Neural cell (in vitro differentiated cells): ENCODE data around the gene HOXA3. TPM values are rescaled to one million over a fixed set of nuclear protein-coding genes. Genes with fewer than 3 reads are reported as not detected.

Experiments
- H2AFZ ChIP-seq: fragments of 200-600, 300-800 bp; sonication (generic), shearing (Covaris generic); 2 replicates; pipeline ENCODE4 v1.6.0; 2014; ENCODE audit warnings: low read depth, mild to moderate bottlenecking, antibody characterized with exemption, low read length, moderate library complexity
- H3F3A ChIP-seq: fragments of 200-600 bp; shearing (Covaris generic); 2 replicates; pipeline ENCODE4 v1.6.1; 2016; ENCODE audit warnings: mild to moderate bottlenecking, moderate library complexity, mixed read lengths, antibody characterized with exemption, low read length; ENCODE audit not compliant: insufficient read depth, poor library complexity, severe bottlenecking
- H3K27ac ChIP-seq: fragments of 200-600, 300-800 bp; sonication (generic), shearing (Covaris generic); 2 replicates; pipeline ENCODE4 v1.5.1; 2014; ENCODE audit warnings: mild to moderate bottlenecking, low read length, moderate library complexity
- H3K27me3 ChIP-seq: fragments of 300-800, 200-600 bp; sonication (generic), shearing (Covaris generic); 2 replicates; pipeline ENCODE4 v1.6.0; 2014; ENCODE audit warnings: mild to moderate bottlenecking, low read depth, low read length, moderate library complexity; ENCODE audit not compliant: insufficient read depth
- H3K36me3 ChIP-seq: fragments of 300-800, 200-600 bp; sonication (generic), shearing (Covaris generic); 2 replicates; pipeline ENCODE4 v1.5.1; 2014; ENCODE audit warnings: mild to moderate bottlenecking, antibody characterized with exemption, low read length, moderate library complexity; ENCODE audit not compliant: insufficient read depth
- H3K4me2 ChIP-seq: fragments of 300-800, 200-600 bp; sonication (generic), shearing (Covaris generic); 2 replicates; pipeline ENCODE4 v1.6.0; 2014; ENCODE audit warnings: mild to moderate bottlenecking, low read length
- H3K4me3 ChIP-seq: fragments of 300-800, 200-600 bp; sonication (generic), shearing (Covaris generic); 2 replicates; pipeline ENCODE4 v1.5.1; 2014; ENCODE audit warnings: mild to moderate bottlenecking, low read length, moderate library complexity
- H3K79me2 ChIP-seq: fragments of 200-600 bp; shearing (Covaris generic); replicated peaks from 2 replicates; pipeline ENCODE4 v1.6.0; 2014; ENCODE audit warnings: mild to moderate bottlenecking, low read length, moderate library complexity; ENCODE audit not compliant: insufficient read depth
- H3K9ac ChIP-seq: fragments of 300-800, 200-600 bp; sonication (generic), shearing (Covaris generic); 2 replicates; pipeline ENCODE4 v1.6.1; 2016; ENCODE audit warnings: mild to moderate bottlenecking, low read length, mixed read lengths
- H3K9me2 ChIP-seq: fragments of 200-600 bp; shearing (Covaris generic); 2 replicates; pipeline ENCODE4 v1.6.1; 2016; ENCODE audit warnings: mild to moderate bottlenecking, low read length, mixed read lengths; ENCODE audit not compliant: insufficient read depth
- H3K9me3 ChIP-seq: fragments of 200-600, 300-800 bp; sonication (generic), shearing (Covaris generic); 2 replicates; pipeline ENCODE4 v1.6.1; 2016; ENCODE audit warnings: mild to moderate bottlenecking, mixed run types, low read length, moderate library complexity, mixed read lengths
- H4K20me1 ChIP-seq: fragments of 200-600 bp; shearing (Covaris generic); 2 replicates; pipeline ENCODE4 v1.6.1; 2016; ENCODE audit warnings: mild to moderate bottlenecking, mixed run types; ENCODE audit not compliant: insufficient read depth
- CTCF ChIP-seq: fragments of 450-650 bp; IDR thresholded peaks from 2 replicates; pipeline ENCODE4 v1.5.1; 2014; ENCODE audit warnings: antibody characterized with exemption, mild to moderate bottlenecking, moderate library complexity; ENCODE audit not compliant: poor library complexity, severe bottlenecking
- EP300 ChIP-seq: fragments of 450-650 bp; conservative IDR thresholded peaks from 2 replicates; pipeline ENCODE4 v1.6.1; 2014; ENCODE audit warnings: antibody characterized with exemption, mild to moderate bottlenecking, moderate library complexity; ENCODE audit not compliant: poor library complexity, severe bottlenecking
- EZH2 ChIP-seq: fragments of 200-600, 300-800 bp; shearing (Covaris generic), sonication (generic); IDR thresholded peaks from 2 replicates; pipeline ENCODE4 v1.6.1; 2014; ENCODE audit warnings: antibody characterized with exemption, low read length, borderline replicate concordance, mild to moderate bottlenecking; ENCODE audit not compliant: insufficient read depth, poor library complexity, severe bottlenecking
- MXI1 ChIP-seq: fragments of 450-650 bp; conservative IDR thresholded peaks from 2 replicates; pipeline ENCODE4 v1.6.1; 2014; ENCODE audit warnings: antibody characterized with exemption, mild to moderate bottlenecking; ENCODE audit not compliant: poor library complexity, severe bottlenecking
- POLR2AphosphoS5 ChIP-seq: IDR thresholded peaks from 2 replicates; pipeline ENCODE4 v1.6.1; 2012
- RAD21 ChIP-seq: fragments of 450-650 bp; conservative IDR thresholded peaks from 2 replicates; pipeline ENCODE4 v1.6.1; 2014; ENCODE audit warnings: antibody characterized with exemption, mild to moderate bottlenecking, moderate library complexity
- SMC3 ChIP-seq: fragments of 450-650 bp; conservative IDR thresholded peaks from 2 replicates; pipeline ENCODE4 v1.6.1; 2014; ENCODE audit warnings: antibody characterized with exemption, mild to moderate bottlenecking, moderate library complexity; ENCODE audit not compliant: poor library complexity
- TAF1 ChIP-seq: IDR thresholded peaks from 2 replicates; pipeline ENCODE4 v1.6.1; 2012; ENCODE audit warnings: low read depth
- polyA plus RNA-seq: library from polyadenylated mRNA; depleted of rRNA; stranded (reverse); fragments of >200 nt; gene quantifications from 2 replicates; pipeline ENCODE4 v1.2.3, GENCODE V29; 2014
- TF ChIP-seq, protein P1 (sequence below): IDR thresholded peaks from 2 replicates; pipeline ENCODE4 v1.6.1; 2012; ENCODE audit warnings: borderline replicate concordance

HOXA3 gene
- polyA plus RNA-seq, 1 donor from 2014 or later: not detected

DNA sequence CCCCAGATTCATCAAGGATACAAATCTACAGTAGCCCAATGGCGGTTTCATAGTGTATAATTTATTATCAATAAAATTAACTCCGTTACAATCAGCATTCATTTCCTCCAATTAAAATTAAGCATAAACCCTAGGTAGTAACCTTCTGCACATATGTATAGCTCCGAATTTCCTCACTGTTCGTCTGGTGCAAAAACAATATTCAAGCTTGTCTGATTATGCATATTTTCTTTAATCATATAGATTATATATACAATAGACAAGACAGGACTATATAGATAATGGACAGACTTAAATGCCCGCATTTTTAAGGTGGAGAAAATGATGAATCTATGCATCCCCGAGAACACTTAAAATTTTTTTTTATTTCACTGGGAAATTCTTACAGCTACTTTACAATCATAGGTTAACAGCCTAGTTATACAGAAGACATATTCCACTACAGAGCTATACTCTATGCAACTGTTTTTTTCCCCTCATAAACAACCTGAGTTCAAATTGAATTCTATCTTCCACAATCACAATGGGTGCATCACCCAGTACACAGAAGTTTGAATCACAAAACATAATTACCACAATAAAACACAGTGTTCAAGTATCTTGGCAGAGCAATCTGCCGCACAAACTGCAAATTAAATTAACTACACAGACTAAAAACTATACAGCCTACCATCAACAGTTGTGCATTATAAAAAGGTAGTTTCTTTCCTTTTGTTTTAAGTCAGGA is 10.3 kb upstream of the HOXA3 start:
- Histone ChIP-seq H3K79me2 (no peaks in the 10 kb centered on the region), H3K9me2 (no peaks in the 10 kb centered on the region), H3K27me3 (peaks cover 99% of the 10 kb centered on the region), H3K9ac (no peak overlapping the region), H4K20me1 (no peaks in the 10 kb centered on the region), H3K4me2 (no peak overlapping the region), H3F3A (no peaks in the 10 kb centered on the region), H3K4me3 (no peak overlapping the region), H3K27ac (no peak overlapping the region), H3K36me3 (no peaks in the 10 kb centered on the region), H2AFZ (no peak overlapping the region), H3K9me3 (peaks cover 30% of the 10 kb centered on the region)
- TF ChIP-seq CTCF: no peak
- TF ChIP-seq, protein P1, sequence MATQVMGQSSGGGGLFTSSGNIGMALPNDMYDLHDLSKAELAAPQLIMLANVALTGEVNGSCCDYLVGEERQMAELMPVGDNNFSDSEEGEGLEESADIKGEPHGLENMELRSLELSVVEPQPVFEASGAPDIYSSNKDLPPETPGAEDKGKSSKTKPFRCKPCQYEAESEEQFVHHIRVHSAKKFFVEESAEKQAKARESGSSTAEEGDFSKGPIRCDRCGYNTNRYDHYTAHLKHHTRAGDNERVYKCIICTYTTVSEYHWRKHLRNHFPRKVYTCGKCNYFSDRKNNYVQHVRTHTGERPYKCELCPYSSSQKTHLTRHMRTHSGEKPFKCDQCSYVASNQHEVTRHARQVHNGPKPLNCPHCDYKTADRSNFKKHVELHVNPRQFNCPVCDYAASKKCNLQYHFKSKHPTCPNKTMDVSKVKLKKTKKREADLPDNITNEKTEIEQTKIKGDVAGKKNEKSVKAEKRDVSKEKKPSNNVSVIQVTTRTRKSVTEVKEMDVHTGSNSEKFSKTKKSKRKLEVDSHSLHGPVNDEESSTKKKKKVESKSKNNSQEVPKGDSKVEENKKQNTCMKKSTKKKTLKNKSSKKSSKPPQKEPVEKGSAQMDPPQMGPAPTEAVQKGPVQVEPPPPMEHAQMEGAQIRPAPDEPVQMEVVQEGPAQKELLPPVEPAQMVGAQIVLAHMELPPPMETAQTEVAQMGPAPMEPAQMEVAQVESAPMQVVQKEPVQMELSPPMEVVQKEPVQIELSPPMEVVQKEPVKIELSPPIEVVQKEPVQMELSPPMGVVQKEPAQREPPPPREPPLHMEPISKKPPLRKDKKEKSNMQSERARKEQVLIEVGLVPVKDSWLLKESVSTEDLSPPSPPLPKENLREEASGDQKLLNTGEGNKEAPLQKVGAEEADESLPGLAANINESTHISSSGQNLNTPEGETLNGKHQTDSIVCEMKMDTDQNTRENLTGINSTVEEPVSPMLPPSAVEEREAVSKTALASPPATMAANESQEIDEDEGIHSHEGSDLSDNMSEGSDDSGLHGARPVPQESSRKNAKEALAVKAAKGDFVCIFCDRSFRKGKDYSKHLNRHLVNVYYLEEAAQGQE: no peak
- no peak for TF ChIP-seq EZH2
- TF ChIP-seq EP300: no peak
- no peak for TF ChIP-seq MXI1
- TF ChIP-seq SMC3: no peak
- no peak for TF ChIP-seq POLR2AphosphoS5
- TF ChIP-seq TAF1: no peak
- TF ChIP-seq RAD21: no peak

- peaks cover 36% of the 10 kb centered on the region for H3K9me3 ChIP-seq
- no peak overlapping the region for H3K4me3 ChIP-seq
- H3K27me3 ChIP-seq: peaks cover 99% of the 10 kb centered on the region
- H3K9ac ChIP-seq: no peak overlapping the region
- H3K4me2 ChIP-seq: no peak overlapping the region
- H2AFZ ChIP-seq: no peak overlapping the region
- H4K20me1 ChIP-seq: no peaks in the 10 kb centered on the region
- H3K79me2 ChIP-seq: no peaks in the 10 kb centered on the region
- TF ChIP-seq EP300 (no peak), RAD21 (no peak), SMC3 (no peak), POLR2AphosphoS5 (no peak), EZH2 (no peak), TAF1 (no peak), MXI1 (no peak), CTCF (no peak)
- TF ChIP-seq, protein P1: no peak
- H3K27ac ChIP-seq: no peak overlapping the region
- no peaks in the 10 kb centered on the region for H3K36me3 ChIP-seq
- H3K9me2 ChIP-seq: no peaks in the 10 kb centered on the region
- H3F3A ChIP-seq: no peaks in the 10 kb centered on the region
These were observed 9.6 kb upstream of the HOXA3 start for GRCh38 chr7:27161721-27162560.
